ACC112 (cell line): ENCODE measurements around the gene TMX4.

Experiments used
- H2AFZ ChIP-seq: fragments of 200-600 bp; sonication (generic); one replicate; pipeline ENCODE4 v1.6.0; 2017; ENCODE audit warnings: antibody characterized with exemption, low read length; ENCODE audit not compliant: unreplicated experiment
- H3K27ac ChIP-seq: fragments of 200-600 bp; sonication (generic); 2 replicates; pipeline ENCODE4 v1.5.1; 2014; ENCODE audit warnings: low read depth, mild to moderate bottlenecking, antibody characterized with exemption, low read length, moderate library complexity
- H3K27me3 ChIP-seq: fragments of 200-600 bp; sonication (generic); 2 replicates; pipeline ENCODE4 v1.6.1; 2014; ENCODE audit warnings: mild to moderate bottlenecking, antibody characterized with exemption, low read length, moderate library complexity, mixed read lengths; ENCODE audit not compliant: insufficient read depth
- H3K36me3 ChIP-seq: fragments of 200-600 bp; sonication (generic); 2 replicates; pipeline ENCODE4 v1.6.1; 2016; ENCODE audit warnings: mild to moderate bottlenecking, antibody characterized with exemption, low read length, moderate library complexity, mixed read lengths; ENCODE audit not compliant: insufficient read depth
- H3K4me1 ChIP-seq: fragments of 200-600 bp; sonication (generic); one replicate; pipeline ENCODE4 v1.6.1; 2016; ENCODE audit warnings: low read length, mixed read lengths; ENCODE audit not compliant: insufficient read depth, unreplicated experiment, control insufficient read depth
- H3K4me3 ChIP-seq: fragments of 200-600 bp; sonication (generic); 2 replicates; pipeline ENCODE4 v1.5.1; 2014; ENCODE audit warnings: mild to moderate bottlenecking, low read depth, low read length
- H3K79me2 ChIP-seq: fragments of 200-600 bp; sonication (generic); one replicate; pipeline ENCODE4 v1.6.0; 2016; ENCODE audit warnings: low read length; ENCODE audit not compliant: control insufficient read depth, unreplicated experiment, insufficient read depth

Gene TMX4

GRCh38 chr20:8019998-8020247, 362 bp upstream of the TMX4 start:
- Histone ChIP-seq H3K4me1 (peaks cover 17% of the 10 kb centered on the region), H2AFZ (peak overlapping the region; percentile 27), H3K79me2 (peaks cover 6% of the 10 kb centered on the region), H3K36me3 (no peaks in the 10 kb centered on the region), H3K4me3 (peak overlapping the region; percentile 82), H3K27me3 (no peaks in the 10 kb centered on the region), H3K27ac (peak overlapping the region; percentile 20; the same call in 1 of the 2 replicates)

- no peaks in the 10 kb centered on the region for H3K27me3 ChIP-seq
- H3K79me2 ChIP-seq, result peaks cover 6% of the 10 kb centered on the region
- H2AFZ ChIP-seq, result peak overlapping the region; percentile 57
- H3K27ac ChIP-seq, result peak overlapping the region; percentile 83
- H3K4me1 ChIP-seq, result peaks cover 17% of the 10 kb centered on the region
- no peaks in the 10 kb centered on the region for H3K36me3 ChIP-seq
- H3K4me3 ChIP-seq, result peak overlapping the region; percentile 82
These were observed 659 bp downstream of the TMX4 start for GRCh38 chr20:8018958-8019245.

DNA sequence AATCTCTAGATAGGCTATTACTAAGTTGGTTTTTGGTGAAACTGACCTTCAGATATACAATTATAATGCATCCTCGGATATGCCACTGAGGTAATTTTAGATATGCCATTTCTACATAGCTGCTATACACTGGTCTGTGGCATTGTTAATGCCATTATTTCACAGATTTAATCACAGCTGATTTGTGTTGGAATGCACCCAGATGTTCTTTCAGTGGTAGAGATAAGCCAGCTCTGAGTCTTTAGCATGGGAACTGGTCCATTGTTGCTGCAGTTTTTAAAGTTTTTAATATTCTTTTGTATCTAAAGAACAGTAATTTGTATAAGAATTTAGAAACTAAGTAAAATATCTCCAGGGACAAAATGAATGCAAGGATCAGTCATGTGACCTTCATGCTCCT, 6.8 kb downstream of the TMX4 start:
- H3K79me2 ChIP-seq, result peaks cover 9% of the 10 kb centered on the region
- no peaks in the 10 kb centered on the region for H3K36me3 ChIP-seq
- H3K27ac ChIP-seq, result no peak overlapping the region
- no peak overlapping the region for H3K4me3 ChIP-seq
- no peaks in the 10 kb centered on the region for H3K27me3 ChIP-seq
- no peak overlapping the region for H2AFZ ChIP-seq
- peaks cover 11% of the 10 kb centered on the region for H3K4me1 ChIP-seq

DNA sequence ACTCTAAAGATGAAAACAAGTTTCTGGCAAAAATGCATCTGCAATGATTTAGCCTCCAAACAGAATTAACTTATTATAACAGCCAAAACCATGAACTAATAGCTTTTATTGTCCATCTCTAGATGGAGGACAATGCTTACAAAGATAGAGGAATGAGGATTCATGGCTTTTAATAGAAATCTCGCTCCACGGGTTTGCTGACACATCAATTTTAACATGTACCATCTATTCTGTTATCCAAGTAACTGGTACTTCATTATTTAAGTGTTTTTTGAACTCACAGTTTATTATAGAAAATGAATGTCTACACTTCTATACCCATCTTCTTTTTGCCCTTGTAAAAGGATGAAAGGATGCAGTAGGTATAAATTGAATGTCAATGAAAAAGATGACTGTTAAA, 10.8 kb downstream of the TMX4 start:
- Histone ChIP-seq H3K36me3 (no peaks in the 10 kb centered on the region), H3K4me3 (no peak overlapping the region), H3K79me2 (peaks cover 3% of the 10 kb centered on the region), H3K4me1 (peaks cover 9% of the 10 kb centered on the region), H3K27ac (no peak overlapping the region), H2AFZ (no peak overlapping the region), H3K27me3 (no peaks in the 10 kb centered on the region)

- H3K4me3 ChIP-seq, result no peak overlapping the region
- no peaks in the 10 kb centered on the region for H3K36me3 ChIP-seq
- no peaks in the 10 kb centered on the region for H3K27me3 ChIP-seq
- peaks cover 3% of the 10 kb centered on the region for H3K79me2 ChIP-seq
- H2AFZ ChIP-seq, result no peak overlapping the region
- peaks cover 9% of the 10 kb centered on the region for H3K4me1 ChIP-seq
- H3K27ac ChIP-seq, result no peak overlapping the region
These were observed 12.1 kb downstream of the TMX4 start for GRCh38 chr20:8007490-8007889.

- Histone ChIP-seq H2AFZ (no peak overlapping the region), H3K27ac (no peak overlapping the region), H3K27me3 (no peaks in the 10 kb centered on the region), H3K36me3 (no peaks in the 10 kb centered on the region), H3K4me1 (no peaks in the 10 kb centered on the region), H3K79me2 (no peaks in the 10 kb centered on the region), H3K4me3 (no peak overlapping the region)
These were observed 13.8 kb downstream of the TMX4 start for GRCh38 chr20:8005575-8006366.

DNA sequence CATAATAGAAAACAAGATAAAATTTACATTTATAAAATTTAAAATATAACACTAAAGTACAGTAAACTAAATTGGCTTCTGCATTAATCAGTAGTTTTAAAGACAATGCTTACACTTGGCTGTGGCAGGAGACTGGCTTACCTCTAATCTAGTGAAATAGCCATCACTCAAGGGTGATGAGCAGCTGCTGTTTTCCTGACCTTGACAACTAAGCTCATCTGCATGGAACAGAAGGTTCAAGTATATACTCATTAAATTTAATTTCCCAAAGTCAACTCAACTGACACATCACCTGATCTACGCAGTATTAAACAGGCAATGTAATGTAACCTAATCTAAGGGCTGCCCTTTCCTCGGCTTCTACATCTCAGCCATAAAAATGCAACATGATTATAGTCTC, 14.5 kb downstream of the TMX4 start:
- H3K4me3 ChIP-seq, result no peak overlapping the region
- H3K79me2 ChIP-seq, result no peaks in the 10 kb centered on the region
- no peak overlapping the region for H2AFZ ChIP-seq
- no peaks in the 10 kb centered on the region for H3K36me3 ChIP-seq
- no peaks in the 10 kb centered on the region for H3K4me1 ChIP-seq
- H3K27ac ChIP-seq, result no peak overlapping the region
- no peaks in the 10 kb centered on the region for H3K27me3 ChIP-seq

DNA sequence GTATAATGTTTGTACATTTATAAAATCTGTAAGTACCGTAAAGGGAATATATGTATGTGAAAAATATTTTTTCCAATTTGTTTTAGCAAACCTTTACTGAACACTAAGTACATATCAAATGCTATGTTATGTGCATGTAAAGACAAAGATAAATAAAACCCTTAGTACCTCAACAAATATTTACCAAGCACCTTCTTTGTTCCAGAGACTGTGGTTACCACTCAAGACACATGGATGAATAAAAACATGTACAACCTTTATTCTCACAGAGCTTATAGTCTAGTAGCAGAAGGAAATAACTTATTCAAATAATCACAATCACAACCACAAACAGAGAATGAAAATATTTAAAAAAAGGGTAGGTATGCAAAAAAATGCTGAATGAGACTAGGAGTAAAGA, 17.5 kb downstream of the TMX4 start:
- peaks cover 26% of the 10 kb centered on the region for H3K36me3 ChIP-seq
- no peak overlapping the region for H3K27ac ChIP-seq
- no peaks in the 10 kb centered on the region for H3K27me3 ChIP-seq
- H3K4me3 ChIP-seq, result no peak overlapping the region
- no peak overlapping the region for H2AFZ ChIP-seq
- H3K4me1 ChIP-seq, result no peaks in the 10 kb centered on the region
- no peaks in the 10 kb centered on the region for H3K79me2 ChIP-seq

DNA sequence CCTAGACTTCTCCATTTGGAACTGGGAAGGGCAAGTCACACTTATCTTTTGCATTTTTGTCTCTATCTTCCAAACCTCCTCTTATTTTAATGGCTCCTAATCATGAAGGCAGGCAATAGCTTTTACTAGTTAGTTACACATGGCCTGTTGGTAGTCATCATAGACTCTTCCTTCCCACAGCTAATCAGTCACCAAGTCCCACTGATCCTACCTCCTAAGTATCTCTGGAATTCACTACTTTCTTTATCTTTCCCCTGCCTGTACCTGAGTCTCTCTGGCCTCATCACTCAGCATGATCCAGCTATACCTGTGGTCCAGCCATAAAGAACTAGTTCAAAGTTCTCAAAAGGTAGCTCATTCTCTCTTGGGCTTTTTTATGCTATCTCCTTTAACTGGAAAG, 18.8 kb downstream of the TMX4 start:
- no peak overlapping the region for H3K4me3 ChIP-seq
- H3K4me1 ChIP-seq, result no peaks in the 10 kb centered on the region
- H3K27ac ChIP-seq, result no peak overlapping the region
- peaks cover 38% of the 10 kb centered on the region for H3K36me3 ChIP-seq
- no peaks in the 10 kb centered on the region for H3K27me3 ChIP-seq
- H3K79me2 ChIP-seq, result no peaks in the 10 kb centered on the region
- H2AFZ ChIP-seq, result no peak overlapping the region

GRCh38 chr20:7996898-7997297, 22.7 kb downstream of the TMX4 start:
- Histone ChIP-seq H3K4me3 (no peak overlapping the region), H3K36me3 (peaks cover 67% of the 10 kb centered on the region), H2AFZ (no peak overlapping the region), H3K27me3 (no peaks in the 10 kb centered on the region), H3K4me1 (no peaks in the 10 kb centered on the region), H3K27ac (no peak overlapping the region), H3K79me2 (no peaks in the 10 kb centered on the region)

DNA sequence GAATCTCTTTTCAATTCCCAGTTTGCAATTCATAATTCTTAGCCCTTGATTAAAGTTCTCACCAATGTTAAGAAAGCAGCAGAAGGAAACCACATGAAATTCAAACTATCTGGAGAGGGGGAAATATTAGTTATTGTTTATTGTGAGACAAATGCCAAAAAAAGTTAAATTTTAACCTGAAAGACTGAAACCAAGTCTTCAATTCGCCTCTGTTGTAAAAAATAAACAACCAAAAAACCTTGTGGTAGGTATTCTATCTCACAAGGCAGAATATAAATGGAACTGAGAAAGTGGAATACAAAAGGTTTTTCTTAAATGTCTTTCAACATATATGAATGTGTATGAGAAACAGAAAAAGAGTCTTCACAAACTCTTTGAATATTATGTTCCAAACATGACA, 24.8 kb downstream of the TMX4 start:
- H2AFZ ChIP-seq, result no peak overlapping the region
- H3K79me2 ChIP-seq, result no peaks in the 10 kb centered on the region
- peaks cover 65% of the 10 kb centered on the region for H3K36me3 ChIP-seq
- H3K4me3 ChIP-seq, result no peak overlapping the region
- no peaks in the 10 kb centered on the region for H3K27me3 ChIP-seq
- H3K27ac ChIP-seq, result no peak overlapping the region
- H3K4me1 ChIP-seq, result no peaks in the 10 kb centered on the region
